Kidney epithelial cell (primary cell): ENCODE results near the gene PODXL2. TPM values are rescaled to one million over a fixed set of nuclear protein-coding genes. Genes with fewer than 3 reads are reported as not detected.

ENCODE experiments used
- DNase-seq: peaks from one replicate; pipeline ENCODE4 v3.0.0-alpha.2; 2010; ENCODE audit warnings: low read depth
- H3K27me3 ChIP-seq: 2 replicates; pipeline ENCODE4 v1.6.0; 2011; ENCODE audit warnings: low read length; ENCODE audit not compliant: control insufficient read depth, insufficient read depth
- H3K36me3 ChIP-seq: 2 replicates; pipeline ENCODE4 v1.5.1; 2011; ENCODE audit warnings: low read length; ENCODE audit not compliant: control insufficient read depth, insufficient read depth
- H3K4me3 ChIP-seq: 2 replicates; pipeline ENCODE4 v1.5.1; 2011; ENCODE audit warnings: low read depth, mild to moderate bottlenecking, control low read depth, low read length
- total RNA-seq: library from RNA; depleted of rRNA; stranded (reverse); fragments of >200 nt; gene quantifications from 2 replicates; pipeline ENCODE4 v1.2.3, GENCODE V29; 2015
- TF ChIP-seq, protein P1 (sequence below): IDR thresholded peaks from 2 replicates; pipeline ENCODE4 v1.5.1; 2011; ENCODE audit warnings: mild to moderate bottlenecking, moderate library complexity, low read length, control low read depth, inconsistent platforms; ENCODE audit not compliant: insufficient read depth, poor library complexity, severe bottlenecking

The PODXL2 gene
- total RNA-seq, 1 donor from 2014 or later = 69.5 TPM

DNA sequence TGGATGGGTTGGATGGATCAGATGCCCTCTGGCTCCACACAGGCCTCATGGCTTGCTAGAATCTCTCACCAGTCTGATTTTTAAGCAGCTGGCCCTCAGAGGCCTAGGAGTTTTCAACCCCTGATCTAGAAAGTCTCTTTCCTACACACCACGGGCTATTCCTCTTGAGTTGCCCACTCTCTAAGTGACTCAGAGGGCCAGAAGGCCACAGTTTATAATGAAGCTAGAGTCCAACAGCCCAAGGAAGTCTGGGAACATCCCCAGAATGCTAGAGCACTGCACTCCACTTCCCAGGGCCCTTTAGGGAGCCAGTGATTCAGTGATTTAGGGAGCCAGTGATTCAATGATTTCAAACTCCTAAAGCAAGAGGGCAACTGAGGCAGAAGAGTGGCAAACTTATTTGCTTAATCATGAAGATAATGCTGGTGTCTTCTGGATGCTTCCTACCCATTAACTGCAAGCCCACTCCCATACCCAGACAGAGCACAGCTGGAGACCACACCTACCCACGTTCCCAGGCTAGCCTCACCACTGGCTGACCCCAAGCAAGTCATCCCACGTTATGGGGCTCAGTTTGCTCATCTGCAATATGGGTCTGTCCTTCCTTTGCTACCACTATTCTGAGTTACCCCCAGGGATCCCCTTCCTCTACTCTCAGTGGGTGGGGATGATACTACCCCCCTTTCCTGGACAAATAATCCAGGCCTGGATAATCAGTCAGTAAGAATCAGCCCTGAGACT is 80.5 kb downstream of the PODXL2 start:
- Histone ChIP-seq H3K4me3 (no peak overlapping the region), H3K27me3 (no peaks in the 10 kb centered on the region), H3K36me3 (no peaks in the 10 kb centered on the region)
- TF ChIP-seq, protein P1, sequence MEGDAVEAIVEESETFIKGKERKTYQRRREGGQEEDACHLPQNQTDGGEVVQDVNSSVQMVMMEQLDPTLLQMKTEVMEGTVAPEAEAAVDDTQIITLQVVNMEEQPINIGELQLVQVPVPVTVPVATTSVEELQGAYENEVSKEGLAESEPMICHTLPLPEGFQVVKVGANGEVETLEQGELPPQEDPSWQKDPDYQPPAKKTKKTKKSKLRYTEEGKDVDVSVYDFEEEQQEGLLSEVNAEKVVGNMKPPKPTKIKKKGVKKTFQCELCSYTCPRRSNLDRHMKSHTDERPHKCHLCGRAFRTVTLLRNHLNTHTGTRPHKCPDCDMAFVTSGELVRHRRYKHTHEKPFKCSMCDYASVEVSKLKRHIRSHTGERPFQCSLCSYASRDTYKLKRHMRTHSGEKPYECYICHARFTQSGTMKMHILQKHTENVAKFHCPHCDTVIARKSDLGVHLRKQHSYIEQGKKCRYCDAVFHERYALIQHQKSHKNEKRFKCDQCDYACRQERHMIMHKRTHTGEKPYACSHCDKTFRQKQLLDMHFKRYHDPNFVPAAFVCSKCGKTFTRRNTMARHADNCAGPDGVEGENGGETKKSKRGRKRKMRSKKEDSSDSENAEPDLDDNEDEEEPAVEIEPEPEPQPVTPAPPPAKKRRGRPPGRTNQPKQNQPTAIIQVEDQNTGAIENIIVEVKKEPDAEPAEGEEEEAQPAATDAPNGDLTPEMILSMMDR = no peak
- DNase-seq = no peak

DNA sequence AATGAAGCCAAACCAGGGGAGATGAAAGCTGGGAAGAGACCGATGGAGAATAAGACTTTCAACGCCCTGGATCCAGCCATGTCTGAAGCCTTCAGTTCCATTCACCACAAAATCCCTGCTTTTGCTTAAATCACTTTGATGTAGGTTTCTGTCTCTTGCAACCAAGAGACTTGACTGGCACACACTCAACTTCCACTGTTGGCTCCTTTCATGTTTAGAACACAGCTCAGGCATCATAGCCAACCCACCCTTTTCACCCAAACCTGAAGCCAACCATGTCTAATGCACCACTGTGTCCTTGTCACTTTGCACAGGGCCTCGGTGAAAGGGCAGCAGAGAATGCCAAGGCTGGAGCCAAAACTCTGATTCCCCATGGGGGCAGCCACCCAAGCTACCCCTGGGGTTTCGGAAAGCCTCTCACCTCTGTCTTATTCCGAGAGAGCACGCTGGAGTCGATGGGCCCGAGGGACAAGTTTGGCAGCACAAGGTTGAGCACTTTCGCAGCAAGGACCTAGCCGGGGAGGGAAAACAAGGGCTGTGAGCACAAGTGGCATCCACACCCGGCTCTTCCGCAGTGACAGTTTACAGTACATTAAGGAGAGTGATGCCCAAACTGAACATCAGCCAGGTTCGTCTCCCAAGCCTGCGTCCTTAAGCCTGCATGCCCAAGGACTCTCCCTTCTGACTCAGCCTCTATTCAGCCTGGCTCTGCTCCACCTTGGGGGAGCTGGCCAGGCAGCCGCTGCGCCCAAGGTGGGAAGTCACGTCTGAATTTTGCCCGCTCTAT is 81.4 kb downstream of the PODXL2 start:
- Histone ChIP-seq H3K4me3 (no peak overlapping the region), H3K27me3 (no peaks in the 10 kb centered on the region), H3K36me3 (no peaks in the 10 kb centered on the region)
- TF ChIP-seq, protein P1 = no peak
- DNase-seq = no peak

DNA sequence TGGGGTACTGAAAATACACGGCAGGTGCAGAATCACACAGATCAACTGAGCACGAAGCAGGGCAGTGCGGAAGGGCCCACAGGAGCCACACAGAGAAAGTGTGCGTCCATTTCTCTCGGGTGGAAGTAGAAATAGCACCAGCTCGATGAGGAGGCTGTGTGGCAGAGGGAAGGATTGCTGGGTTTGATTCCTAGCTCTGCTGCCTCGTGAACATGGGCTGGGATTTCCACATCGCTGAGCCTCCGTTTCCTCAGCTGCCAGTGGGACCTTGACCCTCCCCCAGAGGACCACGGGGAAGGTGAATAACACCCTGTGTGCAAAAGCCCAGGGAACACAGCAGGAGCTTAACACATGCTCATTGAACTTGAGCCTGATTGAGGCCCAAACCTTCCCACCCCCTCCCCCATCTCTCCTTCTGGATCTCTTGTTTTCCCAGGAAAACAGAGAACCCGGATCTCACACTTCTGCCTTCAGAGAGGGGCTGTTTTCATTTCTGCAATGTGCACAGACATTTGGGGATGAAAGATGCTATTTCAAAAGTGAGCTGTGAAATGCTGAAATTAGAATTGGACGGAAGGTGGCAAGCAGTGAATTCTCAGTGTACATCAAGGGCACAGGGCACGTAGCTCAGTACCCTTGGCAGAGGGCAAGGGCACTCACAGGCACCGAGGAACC is 82.2 kb downstream of the PODXL2 start:
- TF ChIP-seq, protein P1 = no peak
- Histone ChIP-seq H3K4me3 (no peak overlapping the region), H3K27me3 (no peaks in the 10 kb centered on the region), H3K36me3 (no peaks in the 10 kb centered on the region)
- no peak for DNase-seq

DNA sequence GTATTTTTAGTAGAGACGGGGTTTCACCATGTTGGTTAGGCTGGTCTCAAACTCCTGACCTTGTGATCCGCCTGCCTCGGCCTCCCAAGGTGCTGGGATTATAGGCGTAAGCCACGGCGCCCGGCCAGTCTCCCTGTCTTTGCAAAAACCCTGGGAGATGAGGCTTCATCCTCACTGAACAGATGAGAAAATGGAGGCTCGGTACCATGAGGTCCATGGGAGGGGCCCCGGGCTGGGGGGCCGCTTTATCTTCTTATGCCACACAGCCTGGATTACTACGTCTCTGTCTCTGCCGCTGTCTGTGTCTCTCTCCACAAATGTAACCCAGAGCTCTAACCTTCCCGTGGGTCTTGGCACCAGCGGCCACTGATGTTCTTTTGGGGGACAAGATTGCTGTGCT is 82.9 kb downstream of the PODXL2 start:
- Histone ChIP-seq H3K36me3 (no peaks in the 10 kb centered on the region), H3K27me3 (no peaks in the 10 kb centered on the region), H3K4me3 (no peak overlapping the region)
- TF ChIP-seq, protein P1 = no peak
- DNase-seq = no peak

DNA sequence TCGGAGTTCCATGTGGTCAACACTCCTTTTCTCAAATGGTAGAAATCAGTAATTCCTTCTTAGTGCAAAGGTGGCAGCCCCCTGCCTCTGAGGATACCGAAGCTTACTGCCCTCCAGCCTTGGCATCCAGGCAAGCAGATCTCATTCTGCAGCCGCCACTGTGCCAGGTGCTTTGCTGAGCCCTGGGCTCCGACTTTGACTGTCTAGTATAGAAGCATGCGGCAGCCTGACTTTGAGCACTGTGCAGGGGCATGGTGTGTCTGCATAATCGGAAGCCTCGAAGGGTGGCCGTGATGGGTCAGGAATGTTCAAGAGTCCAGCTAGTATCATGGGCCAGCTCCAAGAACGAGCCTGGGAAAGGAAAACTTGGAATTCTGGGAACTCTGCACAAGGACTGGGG is 83.5 kb downstream of the PODXL2 start:
- DNase-seq = no peak
- Histone ChIP-seq H3K27me3 (no peaks in the 10 kb centered on the region), H3K36me3 (no peaks in the 10 kb centered on the region), H3K4me3 (no peak overlapping the region)
- TF ChIP-seq, protein P1 = no peak
